Midbrain (tissue), 1 donor: Measurements from ENCODE around the gene CILP2.

Experiments
- DNase-seq: peaks from one replicate; lab custom pipeline; 2025; lab: John Stamatoyannopoulos, UW

The CILP2 gene

GRCh38 chr19:19529783-19530422 lies 8.2 kb upstream of the CILP2 start:
- no peak for DNase-seq

DNA sequence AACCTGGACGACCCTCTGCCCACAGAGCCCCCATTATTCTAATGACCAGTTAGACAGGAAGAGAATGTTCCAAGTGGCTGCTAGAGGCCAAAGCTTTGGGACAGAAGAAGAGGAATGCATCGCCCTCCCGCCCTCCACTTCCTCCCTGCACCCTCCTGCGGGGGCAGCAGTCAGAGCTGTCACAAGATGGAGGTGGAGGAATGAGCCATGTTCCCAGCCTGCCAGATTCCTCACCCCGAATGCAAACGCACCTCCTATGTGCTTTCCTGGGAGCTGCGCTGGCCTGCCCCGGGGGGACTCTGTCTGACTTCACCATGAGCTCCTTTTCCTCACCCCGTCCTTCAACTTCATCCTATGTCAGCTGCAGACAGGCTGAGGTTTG lies 7.7 kb upstream of the CILP2 start:
- no peak for DNase-seq

GRCh38 chr19:19530889-19531288 lies 7.2 kb upstream of the CILP2 start:
- no peak for DNase-seq

GRCh38 chr19:19531951-19532805 lies 5.9 kb upstream of the CILP2 start:
- DNase-seq = peak; percentile 80

DNA sequence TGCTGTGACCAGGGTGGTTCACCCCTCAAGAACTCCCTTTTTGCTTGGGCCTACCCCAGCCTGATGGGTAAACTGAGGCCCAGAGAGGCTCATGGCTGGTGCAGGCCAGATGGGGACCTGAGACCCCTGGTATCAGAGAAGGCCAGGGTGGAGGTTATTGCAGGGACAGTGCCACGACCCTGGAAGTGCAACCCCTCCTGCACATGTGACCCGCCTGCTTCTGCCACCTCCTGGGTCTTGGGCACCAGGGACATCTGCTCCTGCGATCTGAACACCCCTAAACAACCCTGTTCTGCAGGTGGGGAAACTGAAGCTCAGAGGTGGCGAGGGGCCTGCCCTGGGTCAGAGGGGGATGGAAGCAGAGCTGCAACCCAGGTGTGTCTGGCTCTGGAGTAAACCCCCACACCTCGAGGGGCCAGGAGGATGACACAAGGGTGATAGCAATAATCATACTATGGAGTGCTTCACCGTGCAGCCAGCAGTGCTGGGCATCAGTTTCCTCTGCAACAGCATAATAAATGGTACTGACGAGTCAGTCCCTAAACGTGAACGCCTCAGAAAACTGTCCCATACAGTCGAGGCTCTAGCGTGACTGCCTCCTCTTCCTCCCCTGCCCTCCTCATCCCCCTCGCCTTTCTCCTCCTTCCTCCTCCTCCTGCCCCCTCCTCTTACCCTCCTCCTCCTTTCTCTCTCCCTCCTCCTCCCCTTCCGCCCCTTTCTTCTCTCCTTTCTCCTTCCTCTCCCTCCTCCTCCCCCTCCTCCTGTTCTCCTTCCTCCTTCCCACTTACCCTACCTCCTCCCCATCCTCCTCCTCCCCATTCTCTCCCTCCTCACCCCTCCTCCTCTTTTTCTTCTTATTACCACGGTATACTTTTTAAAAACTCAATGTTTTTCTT lies 5.0 kb upstream of the CILP2 start:
- no peak for DNase-seq

DNA sequence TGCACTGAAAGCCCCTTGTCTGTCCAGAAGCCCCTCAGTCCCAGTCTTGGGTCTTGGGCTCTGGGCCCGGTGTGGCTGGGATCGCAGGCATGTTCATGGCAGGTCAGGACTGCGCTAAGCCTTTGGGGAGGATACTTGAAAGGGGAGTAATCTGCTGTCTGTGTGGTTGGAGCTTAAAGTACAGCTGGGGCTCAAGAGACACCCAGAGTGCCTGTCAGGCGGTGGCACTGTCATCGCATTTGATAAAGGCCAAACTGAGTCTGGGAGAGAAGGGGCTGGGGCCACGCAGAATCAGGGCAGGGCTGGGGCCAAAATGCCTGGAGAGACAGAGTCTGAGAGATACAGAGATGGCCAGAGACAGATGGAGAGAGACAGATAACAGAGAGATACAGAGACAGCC lies 4.2 kb upstream of the CILP2 start:
- no peak for DNase-seq

DNA sequence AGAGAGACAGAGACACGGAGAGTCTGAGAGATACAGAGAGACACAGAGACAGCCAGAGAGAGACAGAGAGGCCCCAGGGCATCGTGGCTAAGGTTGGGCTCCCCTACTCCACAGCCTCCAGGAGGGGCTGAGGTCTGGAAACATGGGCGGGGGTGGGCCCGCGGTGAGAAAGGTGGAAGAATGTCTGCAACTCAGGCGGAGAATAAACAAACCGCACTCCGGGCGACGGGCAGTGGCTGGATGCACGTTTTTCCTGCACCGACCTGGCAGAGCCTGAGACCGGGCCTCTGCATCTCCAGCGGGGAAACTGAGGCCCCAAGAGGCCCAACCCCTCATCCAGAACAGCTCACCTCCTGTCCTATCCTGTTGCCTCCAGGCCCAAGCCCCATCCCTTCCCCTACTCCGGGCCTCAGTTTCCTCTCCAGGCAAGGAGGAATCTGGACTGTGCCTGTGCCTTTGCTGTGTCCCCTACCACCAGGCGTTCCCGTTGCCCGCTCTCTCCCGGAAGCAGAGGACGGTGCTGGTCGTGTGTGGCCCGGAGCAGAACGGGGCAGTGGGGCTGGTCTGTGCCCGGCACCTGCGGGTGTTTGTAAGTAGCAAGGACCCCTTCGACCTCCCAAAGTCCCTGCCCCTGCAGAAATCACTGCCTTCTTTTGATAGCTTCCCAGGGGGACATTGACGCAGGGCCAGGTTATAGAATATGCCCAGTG lies 3.4 kb upstream of the CILP2 start:
- no peak for DNase-seq

DNA sequence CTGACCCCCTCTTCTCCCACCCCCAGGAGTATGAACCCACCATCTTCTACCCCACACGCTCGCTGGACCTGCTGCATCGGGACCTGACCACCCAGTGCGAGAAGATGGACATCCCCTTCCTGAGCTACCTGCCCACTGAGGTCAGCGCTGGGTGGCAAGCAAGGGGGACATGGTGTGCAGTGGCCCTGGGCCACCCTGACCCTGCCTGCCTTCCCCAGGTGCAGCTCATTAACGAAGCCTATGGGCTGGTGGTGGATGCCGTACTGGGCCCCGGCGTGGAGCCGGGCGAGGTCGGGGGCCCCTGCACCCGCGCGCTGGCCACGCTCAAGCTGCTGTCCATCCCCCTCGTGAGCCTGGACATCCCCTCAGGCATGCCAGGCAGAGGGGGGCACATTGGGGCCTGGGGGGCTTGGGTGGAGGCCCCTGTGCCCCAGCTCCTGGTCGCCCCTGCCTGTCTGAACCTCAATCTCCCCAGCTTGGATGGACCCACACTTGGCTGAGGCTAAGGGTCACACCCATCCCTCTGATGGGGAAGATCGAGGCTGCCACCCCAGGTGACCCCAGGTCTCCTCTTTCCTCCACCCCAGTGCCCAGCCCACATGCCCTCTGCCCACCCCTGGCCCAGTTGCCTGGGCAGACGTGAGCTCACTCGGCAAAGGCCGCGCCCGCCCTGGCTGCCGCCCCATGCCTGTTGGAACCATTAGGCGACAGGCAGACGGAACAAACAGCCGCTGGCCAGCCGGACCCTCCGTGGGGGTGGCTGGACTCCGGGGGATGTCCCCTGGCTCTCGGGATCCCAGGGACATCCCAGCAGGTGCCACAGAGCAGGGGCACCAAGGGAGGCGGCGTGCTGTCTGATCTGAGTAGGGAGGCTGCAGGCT lies 2.5 kb upstream of the CILP2 start:
- DNase-seq = no peak

GRCh38 chr19:19537075-19538048 lies 703 bp upstream of the CILP2 start:
- DNase-seq = no peak

- DNase-seq = no peak
These were observed 711 bp downstream of the CILP2 start for GRCh38 chr19:19538785-19539166.

DNA sequence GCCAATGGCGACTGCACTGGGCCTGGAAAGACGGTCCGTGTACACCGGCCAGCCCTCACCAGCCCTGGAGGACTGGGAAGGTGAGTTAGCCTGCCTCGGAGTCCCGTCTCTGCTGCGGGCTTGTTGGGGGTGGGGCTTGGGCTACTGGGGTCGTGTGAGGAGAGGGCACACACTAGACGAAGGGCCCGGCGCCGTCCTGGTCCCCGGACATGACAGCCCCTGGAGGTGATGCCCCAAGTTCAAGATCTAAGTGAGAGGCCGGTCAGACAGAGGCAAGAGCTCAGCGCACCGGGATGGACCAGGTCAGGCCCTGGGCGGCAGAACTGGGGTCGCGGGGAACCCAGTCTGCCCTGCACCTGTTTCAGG lies 1.6 kb downstream of the CILP2 start:
- DNase-seq = no peak

DNA sequence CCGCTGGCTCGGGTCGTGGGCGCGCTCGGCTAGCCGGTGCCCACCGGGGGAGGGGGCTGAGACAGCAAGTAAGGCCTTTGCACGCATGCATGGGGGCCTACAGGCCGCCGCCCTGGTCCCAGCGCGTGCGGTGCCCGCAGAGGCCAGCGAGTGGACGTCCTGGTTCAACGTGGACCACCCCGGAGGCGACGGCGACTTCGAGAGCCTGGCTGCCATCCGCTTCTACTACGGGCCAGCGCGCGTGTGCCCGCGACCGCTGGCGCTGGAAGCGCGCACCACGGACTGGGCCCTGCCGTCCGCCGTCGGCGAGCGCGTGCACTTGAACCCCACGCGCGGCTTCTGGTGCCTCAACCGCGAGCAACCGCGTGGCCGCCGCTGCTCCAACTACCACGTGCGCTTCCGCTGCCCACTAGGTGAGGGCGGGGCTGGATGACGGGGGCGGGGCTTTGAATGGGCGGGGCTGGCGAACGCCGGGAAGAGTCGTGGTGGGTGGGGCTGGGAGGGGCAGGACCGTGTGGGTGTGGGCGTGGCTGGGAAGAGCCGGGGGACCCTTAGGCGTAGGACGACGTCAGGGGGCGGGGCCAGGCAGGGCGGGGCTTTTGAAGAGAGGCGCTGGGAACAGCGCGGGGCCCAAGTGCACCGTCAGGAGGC lies 2.1 kb downstream of the CILP2 start:
- DNase-seq = no peak

- DNase-seq = no peak
These were observed 2.9 kb downstream of the CILP2 start for GRCh38 chr19:19540715-19541515.

- no peak for DNase-seq
These were observed 3.6 kb downstream of the CILP2 start for GRCh38 chr19:19541616-19542015.

GRCh38 chr19:19542507-19542906 lies 4.4 kb downstream of the CILP2 start:
- DNase-seq = no peak

GRCh38 chr19:19543101-19543500 lies 5.0 kb downstream of the CILP2 start:
- DNase-seq = no peak

GRCh38 chr19:19543640-19544039 lies 5.6 kb downstream of the CILP2 start:
- DNase-seq = no peak

- no peak for DNase-seq
These were observed 6.3 kb downstream of the CILP2 start for GRCh38 chr19:19544257-19544953.
